Measurements from ENCODE around the gene TTLL12.

TTLL12 gene

GRCh38 chr22:43173566-43173965 is 13.4 kb downstream of the TTLL12 start:
- DNase-seq (ENCODE audit: low read depth in 2 of 2), result no peak

GRCh38 chr22:43172191-43172590 is 14.7 kb downstream of the TTLL12 start:
- DNase-seq (ENCODE audit: low read depth in 2 of 2), result no peak

GRCh38 chr22:43171607-43172006 is 15.3 kb downstream of the TTLL12 start:
- DNase-seq (ENCODE audit: low read depth in 2 of 2), result no peak

GRCh38 chr22:43171019-43171491 is 15.9 kb downstream of the TTLL12 start:
- DNase-seq (ENCODE audit: low read depth in 2 of 2), result no peak

- no peak for DNase-seq (ENCODE audit: low read depth in 2 of 2)
These were observed 16.8 kb downstream of the TTLL12 start for GRCh38 chr22:43170131-43170480.

- no peak for DNase-seq (ENCODE audit: low read depth in 2 of 2)
These were observed 17.4 kb downstream of the TTLL12 start for GRCh38 chr22:43169310-43170130.

GRCh38 chr22:43168471-43169309 is 18.2 kb downstream of the TTLL12 start:
- DNase-seq (ENCODE audit: low read depth in 2 of 2), result no peak

- no peak for DNase-seq (ENCODE audit: low read depth in 2 of 2)
These were observed 19.8 kb downstream of the TTLL12 start for GRCh38 chr22:43167001-43167589.

- no peak for DNase-seq (ENCODE audit: low read depth in 2 of 2)
These were observed 20.6 kb downstream of the TTLL12 start for GRCh38 chr22:43166132-43166930.

- DNase-seq (ENCODE audit: low read depth in 2 of 2), result no peak
These were observed 22.3 kb downstream of the TTLL12 start for GRCh38 chr22:43164636-43165035.

GRCh38 chr22:43163241-43163795 is 23.6 kb downstream of the TTLL12 start:
- DNase-seq (ENCODE audit: low read depth in 2 of 2), result no peak

GRCh38 chr22:43162412-43163150 is 24.4 kb downstream of the TTLL12 start:
- DNase-seq (ENCODE audit: low read depth in 2 of 2), result no peak

GRCh38 chr22:43160497-43161126 is 26.3 kb downstream of the TTLL12 start:
- DNase-seq (ENCODE audit: low read depth in 2 of 2), result no peak

- DNase-seq (ENCODE audit: low read depth in 2 of 2), result no peak
These were observed 27.3 kb downstream of the TTLL12 start for GRCh38 chr22:43159484-43160178.

- no peak for DNase-seq (ENCODE audit: low read depth in 2 of 2)
These were observed 28.0 kb downstream of the TTLL12 start for GRCh38 chr22:43158778-43159483.

GRCh38 chr22:43157874-43158546 is 28.9 kb downstream of the TTLL12 start:
- no peak for DNase-seq (ENCODE audit: low read depth in 2 of 2)

- DNase-seq (ENCODE audit: low read depth in 2 of 2), result no peak
These were observed 30.5 kb downstream of the TTLL12 start for GRCh38 chr22:43156413-43156812.

- no peak for DNase-seq (ENCODE audit: low read depth in 2 of 2)
These were observed 31.1 kb downstream of the TTLL12 start for GRCh38 chr22:43155789-43156188.

Data from fibroblast of skin of left quadriceps (primary cell).